Dermis microvascular lymphatic vessel endothelial cell (primary cell): ENCODE data around the gene PRRT1. TPM values are rescaled to one million over a fixed set of nuclear protein-coding genes. Genes with fewer than 3 reads are reported as not detected.
"Not testable (repeated sequence)": the region's sequence is repeated elsewhere in the genome, so short reads cannot be mapped to it uniquely, and the experiment has no call there.

ENCODE experiments used
- DNase-seq, 2 donors: peaks; one replicate each; pipeline versions ENCODE4 v3.0.0 to v3.0.0-alpha.2; 2010; ENCODE audit warnings: low read depth in 2 of 2
- total RNA-seq: library from RNA; depleted of rRNA; stranded (reverse); fragments of >200 nt; gene quantifications from 2 replicates; pipeline ENCODE4 v1.2.1, GENCODE V29; 2014

The PRRT1 gene
- total RNA-seq: under 0.01 TPM in 2 replicates

DNA sequence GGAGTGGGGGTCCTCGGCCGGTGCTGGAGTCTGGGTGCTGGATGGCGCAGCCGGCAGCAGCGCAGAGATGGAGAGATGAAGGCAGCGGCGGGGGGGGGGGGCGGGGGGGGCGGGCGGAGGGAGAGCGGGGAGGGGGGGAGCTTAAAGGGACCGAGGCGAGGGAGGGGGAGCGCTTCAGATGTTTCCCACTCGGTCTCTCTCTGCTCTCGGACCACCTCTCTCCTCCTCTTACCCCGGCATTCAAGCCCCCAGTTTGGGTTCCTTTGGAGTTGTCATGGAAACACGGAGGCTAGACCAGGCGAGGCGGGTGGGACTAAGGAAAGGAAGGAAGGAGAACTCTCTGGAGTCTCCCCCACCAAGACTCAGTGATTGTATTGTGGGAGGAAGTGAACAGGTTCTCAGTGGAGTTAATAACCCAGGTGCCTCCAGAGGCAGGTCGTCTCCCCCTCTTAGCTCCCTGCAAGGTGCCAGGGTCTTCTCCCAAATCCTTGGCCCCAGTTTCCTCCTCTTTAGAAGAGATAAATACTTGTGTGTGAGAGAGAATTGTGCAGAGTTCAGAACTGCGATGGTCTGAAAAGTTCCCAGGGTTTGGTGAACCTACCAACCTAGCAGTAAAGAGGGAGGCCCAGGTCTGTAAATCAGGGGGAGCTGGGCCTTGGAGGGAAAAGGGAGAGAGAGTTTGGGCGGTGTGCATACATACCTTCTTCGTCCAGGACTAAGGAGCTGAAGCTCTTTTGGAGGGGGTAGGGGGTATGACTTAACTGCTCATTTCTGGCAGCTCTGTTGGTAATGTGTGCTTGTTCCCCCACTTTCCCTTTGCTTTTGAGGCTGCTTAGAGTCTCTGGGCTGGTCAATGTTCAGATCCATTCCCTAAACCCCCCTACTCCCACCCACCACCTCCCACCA is at the start of gene PRRT1:
Gene PRRT1 (minus strand): TSS at position 77 of the 906 bp plus-strand sequence. CDS start 112 bp downstream, outside the sequence.
- DNase-seq: no peak

DNA sequence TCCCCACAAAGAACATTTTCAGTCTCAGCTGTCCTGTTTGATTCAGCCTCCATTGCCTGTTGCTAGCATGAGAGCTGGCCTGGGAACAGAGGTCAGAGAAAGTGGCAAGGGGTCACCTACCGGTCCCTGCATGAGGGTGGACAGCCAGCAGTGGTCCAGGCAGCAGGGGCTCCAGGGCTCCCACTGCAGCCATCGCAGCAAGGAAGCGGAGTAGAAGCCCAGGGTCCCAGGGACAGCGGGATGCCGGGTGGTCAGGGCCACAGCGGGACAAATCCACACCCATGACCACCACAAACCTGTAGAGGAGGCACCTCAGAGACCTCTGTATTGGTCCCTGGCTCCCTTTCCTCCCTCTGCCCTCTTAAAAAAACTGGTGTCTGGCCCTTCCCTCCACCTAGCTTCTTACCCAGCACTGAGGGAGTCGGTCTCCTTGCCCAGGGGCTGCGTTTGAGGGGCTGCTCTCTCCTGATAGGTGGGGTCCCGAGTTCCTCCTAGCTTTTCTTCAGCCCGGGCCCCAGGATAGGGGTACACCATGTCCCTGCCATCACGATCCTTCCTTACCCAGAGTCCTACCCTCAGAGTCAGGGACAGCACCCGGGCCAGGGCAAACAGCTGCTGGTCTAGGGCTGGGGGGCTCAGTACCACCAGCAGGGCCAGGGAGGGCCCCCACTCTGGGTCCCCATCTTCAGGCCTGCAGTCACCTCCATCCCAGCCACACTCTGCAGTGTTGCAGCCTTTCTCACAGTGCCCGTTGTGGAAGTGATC is 49.2 kb upstream of the PRRT1 start:
- DNase-seq: no peak

DNA sequence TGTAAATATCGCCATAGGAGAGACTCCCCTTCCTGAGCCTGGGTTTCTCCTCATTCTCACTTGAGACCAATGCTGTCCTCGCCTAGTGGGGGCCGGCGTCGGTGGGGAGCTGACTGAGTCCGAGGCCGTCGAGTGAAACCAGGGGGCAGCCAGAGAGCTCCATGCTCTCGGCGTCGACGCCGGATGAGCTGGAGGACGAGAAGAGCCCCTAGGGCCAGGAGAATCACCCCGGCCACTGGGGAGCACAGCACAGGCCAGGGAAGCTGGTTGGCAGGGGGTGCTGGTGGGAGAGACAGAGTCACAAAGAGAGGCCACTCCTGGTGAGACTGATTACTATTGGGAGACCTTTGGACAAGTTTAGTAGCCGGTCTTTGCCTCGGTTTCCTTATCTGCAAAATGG is 47.1 kb upstream of the PRRT1 start:
- no peak for DNase-seq

DNA sequence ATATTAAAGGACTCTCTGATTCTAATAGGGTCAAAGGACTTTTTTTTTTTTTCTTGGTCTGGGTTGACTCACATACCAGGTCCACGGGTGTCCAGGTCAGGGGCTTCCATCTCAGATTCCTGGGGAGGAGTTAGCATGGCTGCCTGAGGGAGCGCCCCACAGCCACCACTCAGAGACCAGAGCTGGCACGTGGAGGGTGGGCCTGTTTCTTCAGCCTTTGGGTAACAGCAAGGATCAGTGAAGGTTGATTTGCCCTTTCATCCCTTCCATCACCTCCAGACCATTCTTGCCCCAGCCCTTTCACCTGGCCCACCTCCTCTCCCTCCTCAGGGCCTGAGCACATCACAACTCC is 46.6 kb upstream of the PRRT1 start:
- no peak for DNase-seq

DNA sequence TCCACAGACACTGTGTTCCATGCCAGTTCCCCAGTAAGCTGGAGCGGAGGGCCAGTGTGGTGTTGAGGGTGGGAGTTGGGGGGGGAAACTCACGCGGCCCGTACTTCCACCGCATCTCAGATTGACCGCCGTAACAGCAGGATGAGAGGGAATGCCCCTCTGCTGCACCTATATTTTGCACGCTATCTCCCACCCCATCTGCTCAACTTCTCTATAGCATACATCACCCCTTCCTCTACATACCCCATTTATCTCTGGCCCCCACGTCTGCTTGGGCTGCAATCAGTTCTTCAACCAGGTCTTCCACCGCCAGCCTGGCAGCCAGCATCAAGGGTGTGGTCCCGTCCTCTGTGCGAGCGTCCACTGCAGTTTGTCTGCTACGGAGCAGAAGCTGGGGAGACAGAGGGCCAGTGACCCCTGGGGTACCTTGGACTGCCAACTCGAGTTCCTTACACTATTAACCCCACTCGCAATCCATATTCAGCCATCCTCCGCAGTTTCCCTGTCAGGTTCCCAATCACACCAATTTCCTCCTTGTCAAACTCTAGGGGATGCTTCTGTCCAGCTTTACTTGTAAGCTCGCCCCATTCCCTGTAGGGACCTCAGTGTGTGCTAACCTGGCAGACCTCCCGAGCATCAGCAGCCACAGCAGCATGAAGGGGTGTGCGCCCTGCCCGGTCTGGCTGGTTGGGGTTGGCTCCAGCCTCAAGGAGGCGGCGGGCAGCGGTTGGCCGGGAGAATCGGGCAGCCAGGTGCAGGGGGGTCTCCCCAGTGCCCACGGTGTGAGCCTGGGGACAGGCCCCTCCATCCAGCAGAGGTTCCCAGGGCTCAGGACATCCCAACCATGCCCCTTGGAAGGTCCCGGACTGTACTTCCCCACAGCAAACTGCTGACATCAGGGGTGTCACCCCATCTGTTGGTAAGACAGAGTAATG is 45.2 kb upstream of the PRRT1 start:
- peak in 1 of 2 donors; percentile 81 for DNase-seq

DNA sequence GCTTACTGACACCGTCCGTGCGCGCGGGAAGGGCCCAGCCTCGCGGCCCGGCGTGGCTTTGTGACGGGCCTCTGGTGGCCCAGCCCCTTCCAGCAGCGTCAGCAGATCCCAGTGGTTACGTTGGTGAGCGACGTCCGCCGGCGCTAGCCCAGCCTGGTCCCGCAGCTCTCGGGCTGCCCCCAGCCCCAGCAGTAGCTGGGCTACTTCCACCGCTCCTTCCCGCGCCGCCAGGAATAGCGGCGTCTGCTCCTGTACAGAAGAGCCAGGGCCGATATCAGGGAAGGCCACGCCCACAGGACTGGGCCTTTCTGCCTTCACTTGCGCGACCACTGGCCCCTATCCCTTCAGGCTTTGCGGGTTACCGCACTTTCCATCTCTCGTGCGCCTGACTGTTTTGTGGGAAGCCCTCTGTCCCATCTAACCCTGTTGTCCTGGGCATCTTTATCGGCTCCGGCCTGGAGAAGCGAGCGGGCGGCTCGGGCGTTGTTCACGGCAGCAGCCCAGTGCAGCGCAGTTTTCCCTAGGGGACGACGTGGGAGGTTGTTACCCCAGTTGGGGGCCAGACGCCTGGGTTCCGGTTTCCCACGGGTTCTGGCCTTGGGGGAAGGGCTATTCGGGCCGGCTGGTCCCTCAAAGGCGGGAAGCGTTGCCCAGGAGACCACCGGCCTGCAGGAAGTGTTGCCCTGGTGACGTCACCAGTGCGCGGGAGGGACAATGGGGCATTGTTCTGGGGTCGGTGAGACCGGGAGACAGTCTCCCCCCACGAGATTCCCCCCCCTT is 44.4 kb upstream of the PRRT1 start:
- DNase-seq: peak; percentile 99 to 100

DNA sequence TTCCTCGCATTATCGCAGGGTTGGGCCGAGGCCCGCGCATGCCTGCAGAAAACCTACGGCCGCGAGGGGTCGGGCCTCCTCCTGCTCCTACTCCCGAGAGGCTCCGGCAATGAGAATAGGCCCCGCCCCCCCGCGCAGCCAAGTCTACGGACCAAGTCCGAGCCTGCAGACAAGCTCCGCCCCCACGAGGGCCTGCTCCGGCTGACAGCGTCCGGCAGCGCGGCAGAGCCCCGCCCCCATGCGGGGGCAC is 43.8 kb upstream of the PRRT1 start:
- DNase-seq: peak; percentile 98 to 100

DNA sequence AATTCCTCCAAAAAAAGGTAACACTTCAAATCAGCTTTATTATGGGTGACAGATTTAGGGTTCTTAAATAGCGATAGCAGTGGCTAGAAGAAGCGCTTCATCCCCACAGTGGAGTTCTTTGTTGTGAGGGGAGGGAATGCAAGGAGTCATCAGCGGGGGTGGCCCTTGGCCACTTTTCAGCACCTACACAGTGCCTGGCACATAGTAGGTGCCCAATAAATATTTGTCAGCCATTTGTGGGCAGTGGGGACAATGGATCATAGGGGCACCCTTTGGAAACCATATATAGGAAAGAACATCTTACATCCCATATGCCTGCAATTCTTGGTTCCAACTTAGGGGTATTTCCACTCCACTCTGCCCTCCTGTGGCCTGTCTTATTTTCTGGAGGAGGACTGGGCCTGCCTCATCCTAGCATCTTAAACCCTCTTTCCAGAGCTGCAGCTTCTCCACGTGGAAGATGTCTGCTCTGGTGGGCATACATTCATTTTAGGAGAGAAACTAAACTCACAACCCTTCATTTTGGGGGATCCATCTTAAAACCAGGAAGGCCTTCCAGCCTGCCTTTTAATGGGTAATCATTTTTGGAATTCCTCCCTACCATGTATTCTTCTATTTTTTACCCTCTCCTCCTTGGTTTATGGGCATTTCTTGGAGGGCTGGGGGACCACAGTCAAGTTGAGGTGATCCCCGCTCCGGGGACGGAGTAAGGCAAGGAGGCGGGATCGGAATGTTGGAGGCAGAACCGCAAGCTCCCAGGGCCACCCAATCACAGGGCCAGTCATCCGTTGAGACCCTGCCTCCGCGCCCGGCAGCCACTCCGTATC is 43.3 kb upstream of the PRRT1 start:
- peak in 1 of 2 donors; percentile 71 for DNase-seq

DNA sequence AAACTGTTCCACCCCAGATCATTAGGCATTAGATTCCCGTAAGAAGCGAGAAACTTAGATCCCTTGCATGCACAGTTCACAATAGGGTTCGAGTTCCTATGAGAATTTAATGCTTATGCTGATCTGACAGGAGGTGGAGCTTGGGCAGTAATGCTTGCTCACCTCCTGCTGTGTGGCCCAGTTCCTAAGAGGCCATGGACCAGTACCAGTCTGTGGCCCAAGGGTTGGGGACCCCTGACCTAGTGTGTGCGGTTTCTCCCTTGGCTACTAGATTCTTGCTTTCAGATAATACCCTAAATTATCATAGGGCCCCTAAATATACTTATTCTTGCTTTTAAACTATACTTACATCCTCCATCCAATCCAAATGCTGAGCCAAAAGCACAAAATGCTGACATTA is 42.6 kb upstream of the PRRT1 start:
- DNase-seq: no peak

DNA sequence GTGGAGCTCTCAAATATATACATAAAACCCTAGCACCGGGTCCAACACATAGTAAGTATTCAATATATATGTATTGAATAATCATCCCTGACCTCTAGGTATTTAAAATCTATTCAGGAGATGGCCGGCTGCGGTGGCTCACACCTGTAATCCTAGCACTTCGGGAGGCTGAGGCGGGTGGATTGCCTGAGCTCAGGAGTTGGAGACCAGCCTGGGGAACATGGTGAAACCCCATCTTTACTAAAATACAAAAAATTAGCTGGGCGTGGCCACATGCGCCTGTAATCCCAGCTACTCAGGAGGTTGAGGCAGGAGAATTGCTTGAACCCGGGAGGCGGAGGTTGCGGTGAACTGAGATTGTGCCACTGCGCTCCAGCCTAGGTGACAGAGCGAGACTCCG is 41.4 kb upstream of the PRRT1 start:
- not testable (repeated sequence) for DNase-seq

DNA sequence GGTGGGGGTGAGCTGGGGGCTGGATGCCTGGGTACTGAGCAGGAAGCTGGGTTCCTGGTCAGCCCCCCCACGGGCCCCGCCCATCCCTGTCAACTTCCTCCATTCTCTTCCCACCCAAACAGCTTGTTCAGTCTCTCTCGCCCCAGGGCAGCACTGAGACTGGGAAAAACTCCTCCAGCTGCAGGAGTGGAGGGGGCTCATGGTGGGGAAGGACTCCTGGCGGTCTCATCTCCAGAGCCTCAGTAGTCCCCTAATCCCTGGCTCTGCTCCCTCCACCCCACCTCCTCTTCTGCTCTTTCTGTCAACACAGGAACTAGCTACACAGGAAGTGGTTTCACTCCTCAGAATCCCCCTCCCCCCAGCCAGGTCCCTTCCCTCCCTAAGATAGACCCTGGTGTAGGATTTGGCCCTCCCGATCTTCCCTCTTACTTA is 40.9 kb upstream of the PRRT1 start, which contains the start of gene GPSM3:
Gene GPSM3 (minus strand): TSS at position 36 of the 432 bp plus-strand sequence. CDS start 130 bp downstream, outside the sequence.
- DNase-seq: peak in 1 of 2 donors; percentile 71

DNA sequence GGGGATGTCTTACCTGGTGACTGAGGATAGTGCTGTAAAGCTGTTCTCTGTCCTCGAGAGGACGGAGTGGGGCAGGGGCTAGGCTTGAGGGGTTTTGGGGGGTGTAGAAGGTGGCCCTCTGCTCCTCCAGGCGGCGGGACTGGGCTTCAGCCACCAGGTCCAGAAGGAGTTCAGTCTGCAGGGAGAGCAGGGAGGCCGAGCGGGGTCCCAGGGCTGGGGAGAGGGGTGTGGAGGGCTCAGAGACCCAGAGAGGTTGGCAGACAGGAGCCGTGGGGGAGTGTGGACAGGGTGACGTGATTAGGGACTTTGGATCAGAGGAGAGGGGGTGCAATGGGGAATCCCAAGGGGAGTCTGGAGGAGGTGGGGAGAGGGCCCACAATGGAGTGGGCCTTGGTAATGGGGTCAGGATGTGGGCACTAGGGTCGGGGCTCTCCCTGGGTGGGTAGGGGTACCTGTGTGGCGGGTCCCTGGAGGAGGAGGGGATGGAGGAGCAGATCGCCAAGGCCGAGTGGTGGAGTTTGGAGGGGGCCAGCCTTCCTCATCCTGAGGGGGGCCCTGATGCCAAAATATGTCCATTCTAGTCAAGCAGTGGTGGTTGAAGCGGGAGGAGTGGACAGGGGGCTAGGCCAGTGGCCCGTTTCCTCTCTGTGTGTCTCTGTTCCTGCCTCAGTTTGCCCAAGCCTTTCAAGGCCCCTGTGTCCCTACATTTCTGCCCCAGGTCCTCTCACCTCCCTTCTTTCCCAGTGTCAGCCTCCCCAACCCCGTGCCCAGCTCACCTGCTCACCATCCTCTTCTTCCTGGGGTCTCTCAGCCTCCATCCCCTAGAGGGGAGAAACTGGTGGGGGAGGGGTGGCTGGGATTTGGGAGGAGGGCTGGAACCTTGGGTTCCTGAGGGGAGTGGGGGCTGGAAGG is 40.2 kb upstream of the PRRT1 start:
- DNase-seq: no peak

DNA sequence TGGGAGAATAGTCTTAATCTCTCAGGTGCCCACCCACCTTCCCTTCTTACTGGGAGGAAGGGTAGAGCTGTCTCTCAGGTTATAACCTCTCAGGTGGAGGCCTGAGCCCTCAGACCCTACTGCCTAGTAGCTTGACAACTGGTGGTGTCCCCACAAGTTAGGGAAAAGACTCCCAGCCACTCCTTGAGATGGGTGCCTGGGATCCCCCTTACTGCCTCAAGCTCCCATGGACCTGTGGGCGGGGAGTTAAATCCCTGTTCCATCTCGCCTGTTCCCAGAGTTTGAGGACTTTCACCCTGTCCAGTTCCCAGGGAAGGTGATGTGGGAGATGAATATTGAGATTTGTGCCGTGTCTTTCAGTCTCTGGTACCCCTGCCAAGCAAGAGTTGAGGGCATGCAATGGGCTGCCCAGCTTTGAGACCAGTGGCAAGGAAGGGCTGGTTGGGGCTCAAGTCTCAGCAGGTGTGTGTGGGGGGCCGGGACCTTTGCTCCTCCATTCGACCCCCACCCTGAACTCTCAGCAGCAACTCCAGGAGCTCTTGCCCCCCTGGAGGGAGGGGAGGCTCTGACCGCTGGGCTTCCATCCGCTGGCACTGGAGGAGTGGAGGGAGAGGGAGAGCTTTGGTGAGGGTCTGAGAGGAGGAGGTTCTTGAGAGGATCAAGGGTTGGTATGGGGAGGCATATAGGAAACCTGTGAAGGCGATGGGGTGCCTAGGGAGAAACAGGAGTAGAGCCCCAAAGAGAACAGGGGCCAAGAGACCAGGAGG is 39.4 kb upstream of the PRRT1 start:
- DNase-seq: no peak

DNA sequence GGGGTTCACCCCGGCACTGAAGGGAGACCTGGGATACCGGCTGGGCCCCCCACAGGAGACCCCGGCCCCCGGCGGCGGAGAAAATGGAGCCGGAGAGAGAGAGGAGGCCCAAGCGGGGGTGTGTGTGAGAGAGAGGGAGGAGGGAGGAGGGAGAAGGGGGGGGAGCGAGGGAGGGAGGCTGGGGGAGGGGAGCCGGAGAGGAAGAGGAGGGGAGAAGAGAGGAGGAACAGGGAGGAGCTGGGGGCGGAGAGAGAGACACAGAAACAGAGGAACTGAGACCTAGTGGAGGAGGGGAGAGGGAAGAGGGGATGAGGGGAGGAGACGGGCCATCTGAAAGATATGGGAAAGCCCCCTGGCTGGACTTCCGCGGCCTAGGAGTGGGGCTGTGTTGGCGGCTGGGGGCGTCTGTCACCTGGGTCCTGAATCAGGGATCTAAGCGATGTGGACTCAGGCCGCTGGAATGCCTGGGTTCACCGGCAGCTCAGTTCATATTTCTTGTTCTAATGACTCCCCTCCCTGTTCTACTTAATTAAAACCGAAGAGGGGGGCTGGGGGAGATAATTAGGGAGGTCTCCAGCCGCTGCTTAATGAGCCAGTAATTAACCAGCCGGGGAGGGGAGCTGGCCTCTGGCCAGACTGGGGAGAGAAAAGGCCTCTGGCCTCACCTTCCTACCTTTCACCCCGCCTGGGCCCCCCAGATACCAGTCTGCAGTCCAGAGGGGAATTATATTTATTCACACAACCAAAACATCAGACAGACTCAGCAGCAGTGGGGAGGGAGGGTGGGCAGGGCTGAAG is 38.5 kb upstream of the PRRT1 start, which contains the start of gene PBX2:
Gene PBX2 (minus strand): TSS at position 149 of the 798 bp plus-strand sequence. CDS start 287 bp downstream, outside the sequence.
- peak; percentile 91 to 98 for DNase-seq

DNA sequence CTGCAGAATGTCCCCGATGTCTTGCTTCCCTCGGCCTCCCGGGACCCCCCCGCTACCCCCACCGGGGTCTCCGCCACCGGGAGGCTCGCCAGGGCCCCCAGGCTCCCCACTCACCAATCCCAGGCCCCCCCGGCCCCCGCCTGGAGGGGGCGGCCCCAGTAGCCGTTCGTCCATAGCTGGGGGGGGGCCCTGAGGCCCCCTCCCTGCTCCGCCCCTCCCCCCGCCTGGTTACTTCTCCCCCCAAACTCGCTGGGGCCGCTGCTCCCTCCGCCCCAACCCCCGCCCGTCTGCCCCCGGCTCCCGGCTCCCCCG is 38.0 kb upstream of the PRRT1 start:
- no peak for DNase-seq

DNA sequence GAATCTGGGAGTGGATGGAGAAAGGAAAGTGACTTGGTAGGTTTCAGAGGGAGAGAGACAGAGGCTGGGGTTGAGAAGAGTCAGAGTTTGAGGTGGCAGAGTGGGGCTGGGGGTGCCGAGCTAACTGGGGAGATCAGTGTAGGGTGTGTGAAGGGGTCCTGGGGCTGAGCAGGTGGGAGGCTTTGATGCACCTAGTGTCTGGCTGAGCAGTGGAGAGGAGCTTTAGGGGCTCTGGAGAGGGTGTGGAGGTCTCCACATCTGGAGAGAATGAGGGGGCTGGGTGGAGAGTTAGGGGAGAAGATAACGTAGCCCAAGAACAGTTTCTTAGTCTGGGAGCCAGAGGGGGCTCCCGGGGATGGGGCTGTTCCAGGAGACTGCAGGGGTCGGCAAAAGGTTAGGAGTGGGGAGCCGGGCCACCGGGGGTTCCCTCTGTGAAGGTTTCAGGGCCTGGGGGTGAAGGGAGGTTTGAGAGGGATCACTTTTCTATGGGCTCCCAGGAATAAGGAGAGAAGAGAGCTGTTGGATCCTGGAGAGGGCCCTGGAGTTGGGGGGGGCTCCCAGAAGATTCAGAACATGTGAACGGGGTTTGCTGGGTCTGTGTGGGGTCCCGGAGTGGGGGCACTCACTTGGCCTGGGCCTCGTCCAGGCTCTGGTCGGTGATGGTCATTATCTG is 37.5 kb upstream of the PRRT1 start:
- no peak for DNase-seq
